ENCODE data around the gene PUS1.

PUS1 gene

DNA sequence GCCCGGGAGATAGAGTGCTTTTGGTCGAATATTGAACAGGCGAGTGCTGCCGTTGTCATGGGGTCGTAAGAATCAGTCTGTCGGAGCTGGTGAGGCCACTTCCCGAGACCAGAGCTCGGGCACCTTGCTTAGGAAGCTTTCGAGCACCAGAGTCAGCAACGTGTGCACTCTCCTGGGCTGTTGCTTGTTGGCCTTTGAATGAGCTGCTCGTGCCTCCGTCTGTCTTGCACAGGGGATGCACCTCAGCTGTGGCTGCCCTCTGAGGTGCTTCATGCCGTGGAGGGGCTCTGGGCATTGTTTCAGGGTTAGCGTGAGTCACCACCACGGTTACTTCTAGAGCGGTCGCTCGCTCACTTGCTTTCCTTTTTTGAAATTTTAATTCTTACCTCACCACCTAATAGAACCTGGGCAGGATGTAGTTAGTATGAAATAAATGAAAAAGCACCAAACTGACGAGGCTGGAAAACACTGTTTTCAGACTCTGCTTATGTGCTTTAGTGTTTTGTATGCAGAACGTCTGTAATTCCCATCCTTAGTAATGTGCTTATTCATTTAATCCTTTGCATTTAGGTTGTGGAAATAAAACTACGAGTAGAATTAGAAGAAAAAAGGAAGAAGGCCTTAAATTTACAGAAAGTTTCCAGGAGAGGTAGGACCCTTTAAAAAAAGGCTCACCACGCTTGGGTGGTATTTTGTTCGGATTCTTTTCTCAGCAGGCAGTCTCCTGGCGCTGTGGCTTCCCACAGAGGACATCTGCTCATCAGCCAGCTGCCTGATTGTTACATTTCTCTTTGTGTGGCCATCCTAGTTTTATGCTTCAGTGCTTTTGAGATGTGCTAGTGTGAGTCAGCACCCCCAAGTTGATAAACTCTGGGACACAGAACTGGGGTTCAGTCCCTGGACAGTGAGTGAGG, 61.2 kb downstream of the PUS1 start:
- no peak for DNase-seq (ENCODE audit: low read depth, low spot score)

DNA sequence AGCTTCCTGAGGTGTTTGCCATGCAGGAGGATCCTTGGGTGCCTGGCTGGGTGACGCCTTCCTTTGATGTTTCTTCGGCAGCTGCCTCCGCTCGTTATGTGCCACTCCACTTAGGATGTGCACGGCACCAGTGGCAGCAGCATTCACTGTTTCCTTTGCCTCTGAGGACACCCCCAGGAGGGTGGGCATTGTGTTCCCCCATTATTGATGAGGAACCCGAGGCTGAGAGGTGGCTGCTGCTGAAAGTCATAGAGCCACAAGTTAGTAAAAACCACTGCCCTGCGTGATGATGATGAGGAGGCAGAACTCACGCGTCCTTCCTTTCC, 61.9 kb downstream of the PUS1 start:
- DNase-seq (ENCODE audit: low read depth, low spot score), result no peak

DNA sequence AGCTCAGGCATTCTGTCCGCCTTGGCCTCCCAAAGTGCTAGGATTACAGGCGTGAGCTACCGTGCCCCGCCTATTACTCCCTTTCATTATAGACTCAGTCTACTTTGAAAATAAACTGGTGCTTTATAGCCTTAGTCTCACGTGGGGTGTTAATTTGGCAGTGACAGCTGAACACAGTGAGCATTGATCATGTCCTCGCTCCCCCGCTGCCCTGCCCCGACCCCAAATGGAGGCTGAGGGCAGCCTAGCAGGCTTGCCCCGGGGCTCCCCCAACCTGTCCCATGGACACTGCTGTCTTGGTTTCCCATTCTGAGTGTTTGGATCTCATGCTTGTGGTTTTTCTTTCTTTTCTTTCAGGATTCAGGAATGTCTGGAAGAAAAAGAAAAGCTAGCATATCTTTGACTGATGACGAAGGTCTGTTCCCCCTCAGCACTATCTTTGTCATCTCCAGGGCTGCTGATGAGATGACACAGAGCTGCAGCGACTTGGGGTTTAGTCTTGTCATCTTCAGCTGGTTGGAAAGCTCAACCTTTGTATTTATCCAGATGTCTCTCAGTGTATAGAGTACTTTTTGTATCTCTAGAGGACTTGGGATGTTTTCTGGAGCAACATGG, 62.8 kb downstream of the PUS1 start:
- no peak for DNase-seq (ENCODE audit: low read depth, low spot score)

- no peak for DNase-seq (ENCODE audit: low read depth, low spot score)
Measured at GRCh38 chr12:131994589-131994988, 65.5 kb downstream of the PUS1 start.
